Right forelimb (tissue), 1 donor: ENCODE results near the gene TTL.
"Not testable (repeated sequence)": the region's sequence is repeated elsewhere in the genome, so short reads cannot be mapped to it uniquely, and the experiment has no call there.

Experiments used
- DNase-seq: peaks from one replicate; pipeline ENCODE4 v3.0.0-alpha.2; 2018

Gene TTL

DNA sequence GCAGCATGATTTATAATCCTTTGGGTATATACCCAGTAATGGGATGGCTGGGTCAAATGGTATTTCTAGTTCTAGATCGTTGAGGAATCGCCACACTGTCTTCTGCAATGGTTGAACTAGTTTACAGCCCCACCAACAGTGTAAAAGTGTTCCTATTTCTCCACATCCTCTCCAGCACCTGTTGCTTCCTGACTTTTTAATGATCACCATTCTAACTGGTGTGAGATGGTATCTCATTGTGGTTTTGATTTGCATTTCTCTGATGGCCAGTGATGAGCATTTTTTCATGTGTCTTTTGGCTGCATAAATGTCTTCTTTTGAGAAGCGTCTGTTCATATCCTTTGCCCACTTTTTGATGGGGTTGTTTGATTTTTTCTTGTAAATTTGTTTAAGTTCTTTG, 42.3 kb downstream of the TTL start:
- not testable (repeated sequence) for DNase-seq

DNA sequence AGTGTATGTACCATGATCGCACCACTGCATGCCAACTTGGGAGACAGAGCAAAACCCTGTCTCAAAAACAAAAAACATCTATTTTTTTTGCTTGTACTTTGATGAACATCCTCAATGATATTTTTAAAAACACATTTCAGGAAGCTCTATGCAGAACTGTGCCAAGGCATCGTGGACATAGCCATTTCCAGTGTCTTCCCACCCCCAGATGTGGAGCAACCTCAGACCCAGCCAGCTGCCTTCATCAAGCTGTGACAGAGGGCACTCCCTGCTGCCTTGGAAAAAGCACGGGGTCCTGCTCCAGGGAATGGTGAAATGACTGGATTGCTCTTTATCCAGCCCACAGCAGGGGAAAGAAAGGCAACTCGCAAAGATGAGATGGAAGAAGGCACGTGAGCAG, 46.6 kb downstream of the TTL start:
- DNase-seq: no peak

DNA sequence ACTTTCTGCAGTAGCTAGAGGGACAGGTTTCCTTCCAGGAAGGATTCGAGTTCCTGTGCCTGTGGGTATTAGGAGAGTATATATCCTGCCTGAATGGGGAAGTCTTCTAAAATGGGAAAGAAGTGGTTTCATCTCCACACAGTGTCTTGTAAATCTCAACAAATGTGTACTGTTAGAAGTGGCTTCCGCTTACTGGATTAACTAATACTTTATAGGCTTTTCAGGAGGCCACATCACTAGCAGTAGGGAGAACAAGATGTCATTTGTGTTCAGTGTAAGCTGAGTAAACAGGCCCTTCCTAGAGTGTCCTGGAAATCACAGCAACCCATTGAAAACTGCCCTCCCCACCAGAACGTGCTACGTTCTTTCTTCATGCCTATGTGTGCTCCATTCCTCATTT, 47.8 kb downstream of the TTL start:
- no peak for DNase-seq

DNA sequence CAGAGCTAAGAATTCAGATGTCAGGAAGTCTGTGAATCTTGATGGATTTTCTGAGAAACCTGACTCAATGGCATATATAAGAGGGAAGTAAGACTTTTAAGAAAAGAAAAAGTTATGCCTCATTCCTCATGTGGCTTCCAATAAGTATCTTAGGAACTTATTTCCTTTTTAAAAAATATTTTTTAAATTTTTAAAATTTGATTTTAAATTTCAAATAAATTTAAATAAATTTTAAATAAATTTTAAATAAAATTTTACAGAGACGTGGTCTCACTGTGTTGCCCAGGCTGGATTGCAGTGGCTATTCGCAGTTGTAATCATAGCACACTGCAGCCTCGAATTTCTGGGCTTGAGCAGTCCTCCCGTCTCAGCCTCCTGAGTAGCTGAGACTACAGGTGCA, 48.8 kb downstream of the TTL start:
- DNase-seq: no peak

DNA sequence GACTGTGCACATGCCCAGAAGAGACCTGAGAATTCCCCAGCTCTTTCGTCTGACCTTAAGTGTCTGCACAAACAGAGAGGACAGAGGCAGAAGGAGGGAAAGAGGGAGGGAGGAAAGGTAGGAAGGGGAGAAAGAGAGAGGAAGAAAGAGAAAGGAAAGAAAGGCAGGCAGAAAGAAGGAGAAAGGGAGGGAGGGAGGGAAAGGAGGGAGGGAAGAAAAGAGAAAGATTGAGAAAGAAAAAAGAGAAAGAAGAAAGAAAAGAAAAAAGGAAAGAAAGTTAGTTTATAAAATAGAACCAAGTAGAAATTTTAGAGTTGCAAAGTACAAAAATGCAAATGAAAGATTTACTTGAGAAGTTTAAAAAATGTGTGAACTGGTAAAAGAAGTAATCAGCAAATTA, 52.9 kb downstream of the TTL start:
- no peak for DNase-seq

DNA sequence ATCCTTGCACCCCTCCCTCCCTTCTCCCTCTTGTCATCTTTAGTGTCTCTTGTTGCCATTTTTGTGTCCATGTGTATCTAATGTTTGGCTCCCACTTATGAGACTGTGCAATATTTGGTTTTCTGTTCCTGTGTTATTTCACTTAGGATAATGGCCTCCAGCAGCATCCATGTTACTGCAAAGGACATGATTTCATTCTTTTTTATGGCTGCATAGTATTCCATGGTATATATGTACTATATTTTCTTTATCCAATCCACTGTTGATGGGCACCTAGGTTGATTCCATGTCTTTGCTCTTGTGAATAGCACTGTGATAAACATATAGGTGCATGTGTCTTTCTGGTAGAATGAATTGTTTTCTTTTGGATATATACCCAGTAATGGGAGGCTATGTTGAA, 54.7 kb downstream of the TTL start:
- not testable (repeated sequence) for DNase-seq

DNA sequence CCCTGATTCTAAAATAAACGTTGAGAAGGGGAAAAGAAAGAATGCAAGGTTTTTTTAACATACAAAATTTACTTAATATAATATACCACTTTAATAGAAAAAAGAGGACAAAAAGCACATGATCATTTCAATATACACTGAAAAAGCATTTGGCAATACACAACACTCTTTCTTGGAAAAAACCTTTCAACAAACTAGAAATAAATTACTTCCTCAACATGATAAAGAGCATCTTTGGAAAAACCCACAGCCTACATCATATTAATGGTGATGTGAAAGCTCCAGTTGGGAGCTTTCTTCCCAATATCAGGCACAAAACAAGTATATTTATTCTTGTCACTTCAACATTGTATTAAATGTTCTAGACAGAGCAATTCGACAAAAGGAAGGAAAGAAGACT, 57.4 kb downstream of the TTL start:
- DNase-seq: no peak

DNA sequence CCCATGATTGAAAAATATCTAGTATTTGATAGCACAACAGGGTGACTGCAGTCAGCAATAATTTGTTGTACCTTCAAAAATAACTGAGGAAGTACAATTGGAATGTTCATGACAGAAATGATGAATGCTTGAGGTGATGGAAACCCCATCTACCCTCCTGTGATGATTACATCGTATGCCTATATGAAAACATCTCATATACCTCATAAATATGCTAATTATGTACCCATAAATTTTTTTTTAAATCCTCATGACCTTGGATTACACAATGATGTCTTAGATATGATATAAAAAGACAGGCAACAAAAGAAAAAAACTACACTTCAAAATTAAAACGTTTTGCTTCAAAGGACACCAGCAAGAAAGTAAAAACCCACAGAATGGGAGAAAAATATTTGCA, 59.0 kb downstream of the TTL start:
- no peak for DNase-seq

DNA sequence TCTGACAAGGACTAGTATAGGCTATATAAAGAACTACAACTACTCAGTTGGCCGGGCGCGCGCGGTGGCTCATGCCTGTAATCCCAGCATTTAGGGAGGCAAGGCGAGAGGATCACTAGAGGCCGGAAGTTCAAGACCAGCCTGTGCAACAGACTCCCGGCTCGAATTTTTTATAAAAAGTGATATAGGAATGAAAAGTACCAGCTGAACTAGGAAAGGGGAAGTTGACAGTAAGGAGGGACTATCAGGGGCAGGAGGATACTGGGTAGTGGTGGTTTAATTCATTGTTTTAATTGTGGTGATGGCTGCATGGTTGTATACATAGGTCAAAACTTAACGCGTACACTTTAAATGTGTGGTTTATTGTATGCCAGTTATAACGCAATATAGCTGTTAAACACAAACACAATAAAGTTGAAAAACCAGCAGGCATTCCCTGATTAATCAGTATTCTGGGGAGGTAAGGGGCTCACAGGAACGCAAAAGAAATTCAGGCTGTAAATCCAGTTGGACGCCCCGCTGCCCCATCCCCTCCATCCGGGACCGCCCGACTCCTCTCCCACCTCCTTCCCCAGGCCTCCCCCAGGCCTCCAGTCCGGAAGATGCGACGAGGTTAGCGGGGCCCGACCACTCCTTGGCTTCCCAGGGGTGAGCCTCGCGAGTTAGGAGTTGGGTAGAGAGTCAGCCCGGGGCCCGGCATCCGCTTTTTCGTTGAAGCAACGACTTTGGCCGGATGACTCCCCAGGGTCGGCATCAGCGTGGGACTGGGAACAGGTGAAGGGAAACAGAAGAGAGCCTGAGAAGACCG, 59.6 kb downstream of the TTL start:
- DNase-seq: no peak

DNA sequence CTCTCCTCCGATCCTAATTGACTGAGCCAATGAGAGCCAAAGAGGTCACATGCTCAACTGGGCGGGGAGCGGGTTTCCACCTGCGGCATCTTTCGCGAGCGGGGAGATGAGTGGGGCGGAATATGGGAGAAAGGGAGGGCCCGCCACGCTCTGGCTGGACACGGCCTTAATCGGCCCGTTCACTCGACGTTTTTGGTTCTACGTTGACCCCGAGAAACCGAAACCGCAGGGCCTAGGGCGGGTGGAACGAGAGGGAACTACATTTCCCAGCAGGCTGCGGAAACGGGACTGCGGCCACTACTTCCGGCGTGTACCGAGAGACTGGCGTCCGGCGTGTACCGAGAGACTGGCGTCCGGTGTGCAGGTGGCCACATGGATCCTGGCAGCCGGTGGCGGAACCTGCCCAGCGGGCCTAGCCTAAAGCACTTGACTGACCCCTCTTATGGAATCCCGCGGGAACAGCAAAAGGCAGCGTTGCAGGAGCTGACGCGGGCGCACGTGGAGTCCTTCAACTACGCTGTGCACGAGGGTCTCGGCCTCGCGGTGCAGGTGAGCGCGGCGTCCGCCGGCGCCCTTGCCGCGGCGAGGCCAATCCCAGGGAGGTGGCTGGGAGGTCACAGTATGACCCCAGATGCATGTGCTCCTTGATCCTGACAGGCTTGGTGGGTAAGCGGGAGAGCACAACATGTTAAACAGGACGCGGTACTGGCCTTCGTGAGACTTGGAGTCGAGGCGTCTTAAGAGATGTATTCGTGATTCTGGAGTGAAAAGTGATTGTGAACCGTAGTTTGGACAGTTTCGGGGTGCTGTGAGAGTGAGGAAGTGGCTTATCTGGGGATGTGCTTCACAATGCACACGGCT, 60.4 kb downstream of the TTL start, which contains the start of gene POLR1B:
TSS of gene POLR1B (plus strand) at position 343 of the 861 bp plus-strand sequence. CDS start at position 373, 30 bp downstream.
- peak; percentile 92 for DNase-seq

DNA sequence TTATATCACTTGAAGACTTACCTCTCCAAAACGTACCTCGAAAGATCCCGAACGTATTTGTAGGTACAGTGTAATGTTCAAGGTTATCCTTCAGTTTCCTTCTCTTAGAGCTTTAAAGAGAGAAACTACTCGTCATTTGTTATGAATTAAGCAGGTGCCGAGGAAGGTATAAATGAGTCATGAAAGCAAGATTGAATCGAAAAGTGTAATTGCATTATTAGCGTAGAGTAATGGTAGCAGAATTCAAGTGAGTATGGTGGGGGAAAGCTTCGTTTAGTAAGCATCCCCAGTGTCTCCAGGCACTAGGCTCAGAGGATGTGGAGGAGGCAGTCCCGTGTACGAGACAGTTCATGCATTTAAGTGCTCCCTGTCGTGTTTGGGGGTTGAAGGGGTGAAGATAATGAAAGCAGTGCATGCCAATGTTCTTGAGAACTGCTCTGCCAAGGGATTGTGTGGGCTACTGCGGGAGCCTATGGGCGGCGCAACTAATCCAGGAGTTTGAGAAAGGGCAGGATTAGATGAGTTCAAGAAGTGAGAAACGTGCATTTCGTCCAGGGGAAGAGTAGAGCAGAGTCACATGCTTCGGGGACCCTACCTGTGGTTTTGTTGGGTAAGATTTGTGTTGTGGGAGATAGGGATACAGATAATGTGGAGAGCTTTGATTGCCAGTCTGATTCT, 61.2 kb downstream of the TTL start:
- no peak for DNase-seq

DNA sequence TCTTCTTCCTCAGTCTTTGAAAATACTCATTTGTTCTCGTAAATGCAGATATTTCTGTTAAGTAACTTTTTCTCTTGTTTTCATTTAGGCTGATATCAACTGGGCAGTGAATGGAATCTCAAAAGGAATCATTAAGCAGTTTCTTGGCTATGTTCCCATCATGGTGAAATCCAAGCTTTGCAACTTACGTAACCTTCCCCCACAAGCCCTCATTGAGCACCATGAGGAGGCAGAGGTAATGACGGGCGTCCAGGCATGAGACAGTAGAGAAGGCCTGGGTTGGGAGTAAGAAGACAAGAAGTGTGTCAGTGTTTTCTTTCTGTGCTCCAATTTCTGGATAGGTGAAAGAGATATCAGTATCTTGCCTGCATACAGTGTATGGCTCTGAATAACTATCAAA, 65.4 kb downstream of the TTL start:
- no peak for DNase-seq

DNA sequence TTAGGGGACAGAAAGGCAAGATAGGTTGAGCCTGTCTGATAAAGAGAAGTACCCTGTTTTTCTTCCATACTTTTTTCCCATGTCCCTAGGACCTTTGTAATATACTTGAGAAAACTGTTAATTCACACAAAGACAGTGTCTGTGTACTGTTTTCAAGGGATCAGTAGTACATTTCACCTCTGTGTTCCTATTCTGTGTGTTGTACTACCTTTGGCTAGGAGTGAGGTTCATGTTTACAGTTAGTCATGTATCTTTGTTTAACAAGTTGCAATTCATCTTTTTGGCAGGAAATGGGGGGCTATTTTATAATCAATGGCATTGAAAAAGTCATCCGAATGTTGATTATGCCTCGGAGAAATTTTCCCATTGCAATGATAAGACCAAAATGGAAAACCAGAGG, 67.0 kb downstream of the TTL start:
- no peak for DNase-seq

DNA sequence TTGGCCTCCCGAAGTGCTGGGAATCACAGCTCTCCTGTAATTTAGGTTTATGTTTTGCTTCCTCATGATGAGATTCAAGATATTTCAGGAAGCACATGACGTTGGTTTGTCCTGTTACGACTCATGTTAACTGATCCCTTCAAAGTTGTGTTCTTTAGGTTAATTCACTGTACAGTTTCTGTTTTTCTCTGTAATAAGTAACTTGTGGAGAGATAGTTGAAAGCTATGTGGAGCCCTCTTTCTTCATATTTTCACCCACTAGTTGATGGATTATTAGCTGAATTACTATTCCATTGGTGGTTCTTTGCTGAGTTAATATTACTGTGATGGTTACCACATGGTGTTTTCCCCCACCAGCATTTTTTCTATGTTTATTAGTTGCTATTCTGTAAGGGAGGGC, 84.1 kb downstream of the TTL start:
- no peak for DNase-seq

DNA sequence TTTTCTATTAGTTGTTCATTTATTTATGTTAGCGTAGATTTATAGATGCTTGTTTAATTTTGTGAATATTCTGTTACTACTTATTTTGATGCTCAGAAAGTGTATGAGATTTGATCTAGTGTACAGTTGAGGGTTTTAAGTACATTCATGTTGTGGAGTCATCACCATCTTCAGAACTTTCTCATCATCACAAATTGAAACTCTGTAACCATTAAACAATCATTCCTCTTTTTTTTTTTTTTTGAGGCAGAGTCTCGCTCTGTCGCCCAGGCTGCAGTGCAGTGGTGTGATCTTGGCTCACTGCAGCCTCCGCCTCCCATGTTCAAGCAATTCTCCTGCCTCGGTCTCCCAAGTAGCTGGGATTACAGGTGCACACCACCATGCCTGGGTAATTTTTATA, 84.6 kb downstream of the TTL start:
- DNase-seq: not testable (repeated sequence)

DNA sequence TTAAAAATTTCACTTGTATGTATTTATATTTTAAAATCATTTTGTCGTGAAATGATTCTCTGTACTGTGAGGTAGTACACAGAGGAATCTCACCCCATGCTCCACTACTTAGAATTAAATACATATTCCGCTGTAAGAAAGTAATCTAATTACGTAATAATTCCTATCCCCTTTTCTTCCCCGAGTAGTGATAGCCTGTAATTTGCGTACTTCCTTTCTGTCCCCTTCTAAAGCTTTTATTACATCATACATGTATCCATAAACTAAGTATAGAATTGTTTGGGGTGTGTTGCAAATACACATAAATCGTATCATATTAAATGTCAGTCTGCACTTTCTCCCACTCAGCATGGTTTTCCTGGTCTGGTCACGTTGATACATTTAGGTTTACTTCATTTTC, 90.0 kb downstream of the TTL start:
- DNase-seq: no peak

DNA sequence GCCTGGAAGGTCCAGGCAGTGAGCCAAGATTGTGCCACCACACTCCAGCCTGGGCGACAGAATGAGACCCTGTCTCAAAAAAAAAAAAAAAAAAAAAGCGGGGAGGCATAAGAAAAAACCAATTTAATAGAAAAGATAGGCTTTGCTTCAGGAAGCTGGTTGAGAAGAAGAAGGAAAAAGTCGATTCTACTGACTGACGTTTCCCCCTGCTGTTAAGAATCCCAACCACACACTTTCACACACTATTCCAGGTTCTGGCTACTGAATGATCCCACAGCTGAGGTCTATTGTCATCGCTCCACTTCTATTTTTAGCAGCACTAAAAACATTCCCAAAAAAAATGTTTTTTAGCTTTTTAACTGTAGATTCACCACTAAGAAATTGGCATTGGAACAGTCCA, 95.8 kb downstream of the TTL start:
- no peak for DNase-seq

DNA sequence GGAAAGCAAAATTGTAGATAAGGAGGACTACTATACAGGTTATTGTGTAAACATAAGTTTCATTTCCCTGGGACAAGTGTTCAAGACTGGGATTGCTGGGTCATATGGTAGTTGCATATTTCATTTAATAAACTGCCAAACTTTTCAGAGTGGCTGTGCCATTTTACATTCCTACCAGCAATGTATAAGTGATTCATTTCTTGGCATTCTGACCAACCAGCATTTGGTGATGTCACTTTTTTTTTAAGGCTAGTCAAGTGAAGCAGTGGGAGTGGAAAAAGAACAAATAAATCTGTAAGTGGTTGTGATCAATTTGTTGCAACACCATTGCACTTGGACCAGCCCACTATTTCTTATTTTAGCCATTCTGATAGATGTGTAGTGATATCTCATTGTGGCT, 97.3 kb downstream of the TTL start:
- no peak for DNase-seq

DNA sequence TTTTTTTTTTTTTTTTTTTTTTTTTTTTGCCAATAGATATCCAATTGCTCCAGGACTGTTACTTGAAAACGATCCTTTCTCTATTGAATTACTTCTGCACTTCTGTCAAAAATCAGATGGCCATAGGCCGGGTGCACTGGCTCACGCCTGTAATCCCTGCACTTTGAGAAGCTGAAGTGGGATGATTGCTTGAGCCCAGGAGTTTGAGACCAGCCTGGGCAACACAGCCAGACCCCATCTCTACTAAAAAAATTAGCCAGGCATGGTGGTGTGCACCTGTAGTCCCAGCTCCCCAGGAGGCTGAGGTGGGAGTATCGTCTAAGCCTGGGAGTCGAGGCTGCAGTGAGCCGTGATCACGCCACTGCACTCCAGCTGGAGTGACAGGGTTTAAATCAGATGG, 98.1 kb downstream of the TTL start:
- DNase-seq: no peak

DNA sequence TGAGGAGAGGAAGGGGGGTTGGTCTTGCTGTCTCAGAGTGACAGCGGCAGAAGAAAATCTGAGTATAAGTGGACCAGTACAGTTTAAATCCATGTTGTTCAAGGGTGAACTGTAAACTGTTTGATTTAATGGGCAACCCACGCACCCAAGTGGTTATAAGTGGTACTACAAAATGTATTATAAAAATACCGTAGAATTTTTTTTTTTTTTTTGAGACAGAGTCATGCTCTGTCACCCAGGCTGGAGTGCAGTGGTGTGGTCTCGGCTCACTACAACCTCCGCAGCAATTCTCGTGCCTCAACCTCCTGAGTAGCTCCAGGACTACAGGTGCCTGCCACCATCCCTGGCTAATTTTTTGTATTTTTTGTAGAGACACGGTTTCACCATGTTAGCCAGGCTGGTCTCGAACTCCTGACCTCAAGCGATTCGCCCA, 100.4 kb downstream of the TTL start:
- DNase-seq: no peak

DNA sequence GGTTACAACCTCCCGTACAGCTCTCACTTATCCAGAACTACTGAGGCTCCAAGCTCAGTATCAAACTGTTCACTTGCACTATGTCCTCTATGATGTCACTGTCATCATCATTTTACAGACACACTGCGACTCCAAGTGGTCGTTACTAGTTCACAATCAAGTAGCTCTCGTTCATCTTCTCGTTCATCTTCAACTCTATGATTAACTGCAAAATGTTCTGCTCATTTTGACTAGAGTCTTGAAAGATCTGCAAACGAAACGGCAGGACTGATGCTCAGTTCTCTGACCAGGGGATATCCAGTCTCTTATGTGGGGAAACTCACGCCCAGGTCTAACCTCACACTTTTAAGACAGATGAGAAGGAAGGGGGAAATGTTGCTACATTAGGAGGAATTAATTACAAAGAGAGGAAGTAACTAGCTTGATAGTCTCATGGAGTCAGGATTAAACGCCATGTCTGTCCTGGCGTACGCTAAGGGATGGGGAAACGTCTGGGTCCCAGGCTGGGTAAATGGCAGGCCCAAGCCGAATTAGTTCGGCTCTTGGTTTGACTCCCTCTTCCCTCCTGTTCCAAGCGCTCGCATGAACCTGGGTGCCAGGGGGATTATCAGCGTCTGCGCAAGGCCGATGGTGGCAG, 101.7 kb downstream of the TTL start:
- DNase-seq: no peak

DNA sequence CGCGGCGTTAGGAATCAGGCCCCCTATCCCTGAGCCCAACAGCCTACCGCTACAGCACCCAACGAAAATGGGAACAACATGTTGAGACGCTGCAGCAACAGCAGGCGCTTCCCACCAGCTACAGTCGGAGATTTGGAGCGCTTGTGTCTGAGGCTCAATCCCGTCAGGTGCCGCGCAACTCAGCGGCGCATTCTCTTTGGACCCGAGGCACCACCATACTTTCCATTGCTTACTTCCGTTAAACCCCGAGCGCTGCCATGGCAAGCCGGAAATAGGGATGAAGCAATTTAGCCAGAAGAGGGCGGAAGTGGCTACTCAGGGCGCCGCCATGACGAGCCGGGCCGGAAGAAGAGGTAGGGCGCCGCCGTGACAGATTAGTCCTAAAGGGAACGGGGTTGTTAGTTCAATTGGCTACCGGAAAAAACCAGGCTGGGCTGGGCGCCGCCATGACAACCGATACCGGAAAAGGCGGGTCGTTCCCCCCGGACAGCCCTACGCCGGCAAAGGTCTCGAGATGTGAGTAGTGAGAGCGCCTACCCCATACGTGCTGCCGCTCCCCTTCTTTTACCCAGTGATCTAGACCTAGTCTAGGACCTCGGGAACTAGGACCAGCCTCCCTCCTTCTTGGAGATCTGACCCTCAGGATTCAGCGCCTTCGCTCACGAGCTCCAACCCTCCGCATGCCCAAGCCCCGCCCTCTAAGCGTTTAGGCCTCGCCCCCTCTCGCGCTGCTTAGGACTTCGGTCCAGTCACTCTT, 102.4 kb downstream of the TTL start, which contains the start of gene CHCHD5:
TSS of gene CHCHD5 (plus strand) at position 476 of the 757 bp plus-strand sequence. CDS start at position 515, 39 bp downstream.
- DNase-seq: peak; percentile 94
